Stimulated activated CD4-positive, alpha-beta T cell treated with anti-CD3 and anti-CD28 coated beads, Interleukin-15, amount 100 ng/mL, for 48 hours (primary cell): ENCODE data around the gene RAMP2.

ENCODE experiments used
- DNase-seq, 2 donors: peaks; one replicate each; pipeline ENCODE4 v3.0.0-alpha.2; 2020; ENCODE audit warnings: low read depth in 2 of 2

RAMP2 gene

DNA sequence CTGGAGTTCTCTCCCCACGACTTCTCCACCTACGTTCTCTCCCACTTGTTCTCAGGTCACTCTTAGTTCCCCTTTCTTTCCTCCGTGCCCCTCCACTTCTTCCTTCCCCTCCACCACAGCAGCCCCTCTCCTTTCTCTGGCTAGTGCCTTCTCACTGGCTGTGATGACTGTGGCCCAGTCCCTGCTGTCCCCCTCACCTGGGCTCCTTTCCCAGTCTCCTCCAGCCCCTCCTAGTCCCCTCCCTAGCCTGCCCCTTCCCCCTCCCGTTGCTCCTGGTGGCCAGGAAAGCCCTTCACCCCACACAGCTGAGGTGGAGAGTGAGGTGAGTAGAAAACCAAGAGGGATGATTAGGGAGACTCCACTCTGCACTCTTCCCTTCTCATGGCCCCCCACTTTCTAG is 34.0 kb downstream of the RAMP2 start:
- no peak for DNase-seq

DNA sequence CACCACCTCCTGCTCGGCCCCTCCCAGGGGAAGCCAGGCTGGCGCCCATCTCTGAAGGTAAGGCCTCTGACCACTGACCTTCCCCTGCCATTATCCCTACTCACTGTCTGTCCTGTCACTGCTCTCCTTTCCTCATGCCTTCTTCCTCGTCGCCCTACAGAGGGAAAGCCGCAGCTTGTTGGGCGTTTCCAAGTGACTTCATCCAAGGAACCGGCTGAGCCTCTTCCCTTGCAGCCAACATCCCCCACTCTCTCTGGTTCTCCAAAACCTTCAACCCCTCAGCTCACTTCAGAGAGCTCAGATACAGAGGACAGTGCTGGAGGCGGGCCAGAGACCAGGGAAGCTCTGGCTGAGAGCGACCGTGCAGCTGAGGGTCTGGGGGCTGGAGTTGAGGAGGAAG is 34.4 kb downstream of the RAMP2 start:
- no peak for DNase-seq

DNA sequence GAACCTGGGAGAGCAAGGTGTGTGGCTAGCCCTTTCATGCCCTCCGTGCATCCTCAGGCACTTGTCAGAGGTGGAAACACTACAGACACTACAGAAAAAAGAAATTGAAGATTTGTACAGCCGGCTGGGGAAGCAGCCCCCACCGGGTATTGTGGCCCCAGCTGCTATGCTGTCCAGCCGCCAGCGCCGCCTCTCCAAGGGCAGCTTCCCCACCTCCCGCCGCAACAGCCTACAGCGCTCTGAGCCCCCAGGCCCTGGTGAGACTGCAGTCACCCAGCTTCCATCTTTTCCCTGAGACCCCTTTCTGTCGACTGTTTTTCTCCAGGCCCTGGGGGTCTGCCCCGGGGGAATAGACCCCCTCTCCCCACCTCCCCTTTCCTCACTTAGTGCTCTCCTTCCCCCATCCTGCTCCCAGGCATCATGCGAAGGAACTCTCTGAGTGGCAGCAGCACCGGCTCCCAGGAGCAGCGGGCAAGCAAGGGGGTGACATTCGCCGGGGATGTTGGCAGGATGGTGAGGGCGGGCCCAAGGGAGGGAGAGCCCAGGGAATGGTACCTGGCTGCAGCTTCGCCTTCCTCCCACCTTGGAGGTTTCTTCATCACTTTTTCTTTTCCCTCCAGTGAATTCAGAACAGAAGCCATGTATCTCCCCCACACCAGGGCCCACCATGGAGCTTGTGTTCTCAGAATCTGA is 35.2 kb downstream of the RAMP2 start:
- no peak for DNase-seq

DNA sequence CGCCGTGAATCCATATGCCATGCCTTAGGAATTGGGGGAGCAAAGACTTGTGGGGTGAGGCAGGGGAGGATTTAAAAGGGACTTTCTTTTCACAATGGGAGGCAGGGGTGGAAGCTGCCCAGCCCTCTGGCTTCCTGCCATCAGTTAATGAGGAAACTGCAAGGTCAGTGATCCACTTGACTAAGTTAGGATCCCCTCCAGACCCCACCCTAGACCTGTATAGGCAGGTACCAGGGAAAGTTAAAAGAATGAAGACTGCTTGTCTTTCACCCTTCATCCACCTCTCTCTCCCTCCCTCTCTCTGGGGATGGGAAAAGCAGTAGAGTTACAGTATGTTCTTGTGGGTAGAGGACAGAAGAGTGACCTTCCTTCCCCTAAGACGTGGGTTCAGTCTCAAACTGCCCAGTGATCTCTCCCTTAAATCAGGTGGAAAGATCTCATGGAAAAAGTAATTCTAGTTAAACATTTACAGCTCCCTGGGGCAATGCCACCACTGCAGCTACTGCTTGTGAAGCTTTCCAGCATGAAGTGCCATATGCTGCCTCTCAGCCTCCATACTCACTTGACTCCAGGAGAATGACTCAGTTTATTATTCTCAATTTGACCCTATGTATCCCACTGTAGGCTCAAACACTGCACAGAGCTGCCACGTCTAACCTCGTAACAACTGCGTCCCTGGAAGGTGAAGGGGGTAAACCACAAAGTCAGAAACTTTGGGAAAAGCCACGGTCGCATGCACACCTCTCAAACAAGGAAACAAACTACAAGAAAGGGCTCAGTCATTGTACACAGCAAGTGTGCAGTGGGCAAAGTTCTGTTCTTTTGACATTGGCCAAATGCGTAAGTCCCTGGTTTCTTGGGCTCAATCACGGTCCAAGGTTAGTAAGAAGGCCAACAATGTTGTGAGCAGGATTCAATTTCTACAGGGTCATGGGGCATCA is 36.3 kb downstream of the RAMP2 start:
- DNase-seq, result no peak

DNA sequence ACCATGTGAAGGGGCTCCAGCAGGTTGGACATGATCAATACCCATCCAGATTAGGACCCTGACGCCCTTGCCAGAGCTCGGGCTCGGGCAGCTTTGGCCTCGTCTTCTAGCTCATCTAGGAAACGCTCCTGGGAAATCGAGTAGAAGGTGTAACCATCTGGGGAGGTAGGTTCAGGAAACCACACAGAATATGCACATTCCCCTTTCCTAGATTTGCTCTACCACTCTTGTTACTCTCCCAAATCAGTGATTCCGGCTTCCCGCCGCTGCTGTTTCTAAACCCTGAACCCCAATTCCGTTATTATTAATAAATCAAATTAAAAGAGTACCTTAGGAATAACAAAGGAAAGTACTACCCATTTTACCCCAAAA is 37.0 kb downstream of the RAMP2 start:
- no peak for DNase-seq

DNA sequence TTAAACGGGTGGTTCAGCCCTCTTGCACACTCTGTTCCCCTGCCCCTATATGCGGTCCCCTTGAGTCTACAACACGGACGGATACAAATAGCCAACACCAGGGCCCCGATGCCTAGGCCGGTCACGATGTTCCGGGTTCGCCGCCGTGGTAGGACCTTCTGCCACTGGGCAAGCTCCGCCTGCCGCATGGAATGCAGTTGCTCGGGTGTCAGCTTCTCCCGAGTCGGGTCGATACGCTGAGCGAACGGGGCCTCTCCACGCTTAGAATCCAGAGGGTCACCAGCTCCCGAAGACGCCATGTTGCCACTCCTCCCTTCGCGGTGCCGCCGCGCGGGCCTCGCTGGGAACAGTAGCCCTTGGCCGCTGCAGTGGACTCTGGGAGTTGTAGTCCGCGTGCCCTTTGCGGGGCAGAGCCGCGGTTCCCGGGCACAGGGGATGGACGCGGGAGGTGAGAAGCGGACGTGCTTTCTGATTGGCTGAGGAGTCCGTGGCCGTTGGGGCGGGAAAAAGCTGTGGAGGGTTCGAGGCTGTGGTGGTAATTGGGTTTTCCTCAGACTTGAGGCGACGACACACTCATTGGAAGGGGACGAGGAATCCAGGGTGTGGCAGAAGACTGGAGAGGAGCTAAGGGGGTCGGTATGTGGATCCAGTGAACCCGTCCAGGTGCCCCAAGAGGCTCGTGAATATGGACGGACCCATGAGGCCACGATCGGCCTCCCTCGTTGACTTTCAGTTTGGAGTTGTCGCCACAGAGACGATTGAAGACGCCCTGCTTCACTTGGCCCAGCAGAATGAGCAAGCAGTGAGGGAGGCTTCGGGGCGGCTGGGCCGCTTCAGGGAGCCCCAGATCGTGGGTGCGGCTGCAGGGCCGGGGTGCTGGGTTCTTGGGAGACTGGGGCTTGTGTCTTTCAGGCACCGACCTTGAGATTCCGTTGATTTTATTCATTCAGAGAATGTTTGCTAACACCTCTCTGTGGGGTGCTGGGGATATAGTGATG is 37.7 kb downstream of the RAMP2 start, which contains the start of the genes CNTD1 and COA3:
TSS of gene CNTD1 (plus strand) at position 479 of the 998 bp plus-strand sequence. CDS start at position 686, 207 bp downstream.
TSS of gene COA3 (minus strand) at position 322 of the 998 bp plus-strand sequence. CDS start at position 299, 23 bp downstream.
- DNase-seq, result peak; percentile 77 to 81

DNA sequence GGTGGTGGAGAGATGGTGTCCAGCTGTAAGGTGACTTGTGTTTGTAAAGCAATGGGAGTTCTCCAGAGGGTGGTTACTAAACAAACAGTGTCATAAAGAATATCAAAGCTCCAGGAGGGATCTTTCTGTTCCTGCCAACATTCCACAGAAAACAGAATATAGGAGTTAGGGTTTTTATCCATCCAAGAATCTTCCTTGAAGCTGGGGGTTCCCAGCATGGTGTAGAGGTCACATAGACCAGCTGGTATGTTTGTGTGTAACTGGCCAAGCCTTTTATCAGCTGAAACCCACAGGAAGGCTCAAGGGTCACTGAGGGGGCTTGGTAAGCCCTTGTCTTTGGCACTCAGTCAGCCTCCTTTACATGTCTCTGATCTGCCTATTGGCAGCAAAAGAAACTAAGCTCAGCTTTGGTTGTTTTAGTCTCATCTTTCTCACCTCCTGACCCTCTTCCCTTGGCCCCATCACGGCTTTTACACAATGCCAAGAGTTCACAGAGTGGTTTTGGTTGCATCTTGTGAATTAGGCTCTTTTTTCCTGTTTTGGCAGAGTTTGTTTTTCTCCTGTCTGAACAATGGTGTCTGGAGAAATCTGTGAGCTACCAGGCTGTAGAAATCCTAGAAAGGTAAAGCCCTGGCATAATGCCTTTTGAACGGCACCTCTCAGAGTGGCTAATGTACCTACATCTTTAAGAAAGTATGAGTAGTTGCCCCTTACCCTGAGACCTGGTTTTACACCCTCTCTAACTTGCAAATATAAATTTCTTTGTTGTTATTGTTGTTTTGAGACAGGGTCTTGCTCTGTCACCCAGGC is 42.3 kb downstream of the RAMP2 start:
- DNase-seq, result no peak

DNA sequence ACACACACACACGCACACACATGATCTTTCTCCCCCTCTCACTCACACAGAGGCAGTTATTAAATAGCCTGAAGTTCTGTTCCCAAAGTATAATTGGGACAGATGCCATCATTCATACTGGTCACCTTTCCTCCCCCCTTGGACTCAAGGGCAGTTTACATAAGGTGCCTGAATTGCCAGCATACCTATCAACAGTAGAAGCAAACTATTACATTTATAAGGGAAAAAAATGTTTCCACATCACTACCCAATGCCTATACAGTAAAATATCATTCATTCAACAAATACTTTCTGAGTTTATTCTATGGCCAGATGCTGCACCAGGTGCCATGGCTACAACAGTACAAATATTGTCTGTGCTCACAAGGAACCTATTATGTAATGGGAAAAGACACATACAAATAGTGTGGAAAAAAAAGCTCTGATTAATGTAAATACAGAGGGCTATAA is 43.9 kb downstream of the RAMP2 start:
- no peak for DNase-seq

DNA sequence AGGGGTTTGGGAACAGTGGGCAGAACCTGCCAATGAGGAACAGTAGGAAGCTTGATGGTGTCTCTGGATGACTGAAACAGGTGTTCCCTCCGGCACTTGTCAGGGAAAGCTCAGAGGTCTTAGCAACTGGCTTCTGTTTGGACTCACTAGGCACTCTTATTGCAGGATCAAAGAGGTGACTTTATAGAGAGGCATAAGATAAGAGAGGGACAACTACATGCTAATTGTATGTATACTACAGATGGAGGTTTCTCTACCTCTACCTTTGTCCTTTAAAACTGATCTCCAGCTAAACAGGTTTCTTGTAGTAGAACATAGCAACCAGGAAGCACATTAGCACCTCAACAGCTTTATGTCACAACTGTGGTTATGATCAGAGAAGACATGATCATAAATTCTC is 45.2 kb downstream of the RAMP2 start:
- no peak for DNase-seq

DNA sequence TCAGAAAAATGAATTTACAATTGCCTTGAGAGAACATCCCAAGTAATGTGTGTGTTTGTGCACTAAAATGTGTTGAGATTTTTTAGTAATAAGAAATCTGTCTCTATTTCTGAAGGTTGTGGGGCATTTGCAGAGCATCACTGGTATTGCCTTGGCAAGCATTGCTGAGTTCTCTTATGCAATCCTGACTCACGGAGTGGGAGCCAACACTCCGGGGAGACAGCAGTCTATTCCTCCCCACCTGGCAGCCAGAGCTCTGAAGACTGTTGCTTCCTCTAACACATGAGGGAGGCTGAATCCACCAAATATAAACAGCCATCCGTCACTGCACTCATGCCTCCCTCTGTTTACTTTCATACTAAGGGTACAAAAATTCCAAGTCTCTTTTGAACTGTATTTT is 48.2 kb downstream of the RAMP2 start:
- no peak for DNase-seq
